ENCODE results near the gene NALCN. TPM values are rescaled to one million over a fixed set of nuclear protein-coding genes. Genes with fewer than 3 reads are reported as not detected.

NALCN gene
- total and polyA plus RNA-seq, 4 donors, result 0.09 to 0.92 (median 0.18) TPM

GRCh38 chr13:101146101-101146898, 270.0 kb downstream of the NALCN start (continued):
- TF ChIP-seq, protein P1, sequence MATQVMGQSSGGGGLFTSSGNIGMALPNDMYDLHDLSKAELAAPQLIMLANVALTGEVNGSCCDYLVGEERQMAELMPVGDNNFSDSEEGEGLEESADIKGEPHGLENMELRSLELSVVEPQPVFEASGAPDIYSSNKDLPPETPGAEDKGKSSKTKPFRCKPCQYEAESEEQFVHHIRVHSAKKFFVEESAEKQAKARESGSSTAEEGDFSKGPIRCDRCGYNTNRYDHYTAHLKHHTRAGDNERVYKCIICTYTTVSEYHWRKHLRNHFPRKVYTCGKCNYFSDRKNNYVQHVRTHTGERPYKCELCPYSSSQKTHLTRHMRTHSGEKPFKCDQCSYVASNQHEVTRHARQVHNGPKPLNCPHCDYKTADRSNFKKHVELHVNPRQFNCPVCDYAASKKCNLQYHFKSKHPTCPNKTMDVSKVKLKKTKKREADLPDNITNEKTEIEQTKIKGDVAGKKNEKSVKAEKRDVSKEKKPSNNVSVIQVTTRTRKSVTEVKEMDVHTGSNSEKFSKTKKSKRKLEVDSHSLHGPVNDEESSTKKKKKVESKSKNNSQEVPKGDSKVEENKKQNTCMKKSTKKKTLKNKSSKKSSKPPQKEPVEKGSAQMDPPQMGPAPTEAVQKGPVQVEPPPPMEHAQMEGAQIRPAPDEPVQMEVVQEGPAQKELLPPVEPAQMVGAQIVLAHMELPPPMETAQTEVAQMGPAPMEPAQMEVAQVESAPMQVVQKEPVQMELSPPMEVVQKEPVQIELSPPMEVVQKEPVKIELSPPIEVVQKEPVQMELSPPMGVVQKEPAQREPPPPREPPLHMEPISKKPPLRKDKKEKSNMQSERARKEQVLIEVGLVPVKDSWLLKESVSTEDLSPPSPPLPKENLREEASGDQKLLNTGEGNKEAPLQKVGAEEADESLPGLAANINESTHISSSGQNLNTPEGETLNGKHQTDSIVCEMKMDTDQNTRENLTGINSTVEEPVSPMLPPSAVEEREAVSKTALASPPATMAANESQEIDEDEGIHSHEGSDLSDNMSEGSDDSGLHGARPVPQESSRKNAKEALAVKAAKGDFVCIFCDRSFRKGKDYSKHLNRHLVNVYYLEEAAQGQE (IDR thresholded peaks at IDR 0.05), result no peak
- no peak for TF ChIP-seq FOXA1 (IDR thresholded peaks at IDR 0.05)
- TF ChIP-seq ZBTB33 (IDR thresholded peaks at IDR 0.05), result no peak
- no peak for TF ChIP-seq GABPA (IDR thresholded peaks at IDR 0.05 in 1 of 2, conservative IDR thresholded peaks at IDR 0.05 in 1 of 2)

DNA sequence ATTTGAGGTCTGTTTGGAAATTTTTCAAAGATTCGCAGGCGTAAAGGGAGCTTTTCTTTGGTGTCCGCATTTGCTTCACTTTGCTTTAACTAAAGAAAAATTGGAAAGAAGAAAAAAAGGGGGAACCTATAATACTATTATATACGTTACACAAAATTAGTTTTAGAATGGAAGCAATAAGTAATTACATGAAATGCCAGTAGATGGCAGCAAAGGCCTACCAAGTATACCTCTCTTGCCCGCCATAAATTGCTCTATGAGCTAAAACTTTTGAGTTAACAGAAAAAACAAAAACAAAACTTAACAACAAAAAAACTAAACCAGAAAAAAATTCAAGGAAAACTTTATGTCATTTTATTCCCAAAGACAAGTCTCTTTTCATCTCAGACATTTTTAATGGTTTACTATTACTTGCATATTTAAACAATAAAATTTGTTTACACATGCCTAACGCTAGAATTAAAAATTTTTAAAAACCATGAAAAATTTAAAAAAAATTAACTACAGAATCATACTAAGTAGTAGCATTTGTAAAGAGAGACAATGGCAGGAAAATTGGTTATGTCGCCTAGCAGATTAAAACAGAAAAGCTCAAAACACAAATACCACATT, 271.4 kb downstream of the NALCN start:
- Histone ChIP-seq H3K9ac (ENCODE audit: low read depth in 1 of 2, low read length in 2 of 2) (no peak overlapping the region), H3K4me3 (ENCODE audit: low read depth in 1 of 3, low read length in 3 of 3) (no peak overlapping the region), H3K9me3 (ENCODE audit: control insufficient read depth in 4 of 4, low read length in 3 of 4) (no peaks in the 10 kb centered on the region), H3K36me3 (ENCODE audit: control insufficient read depth in 4 of 4, insufficient read depth in 3 of 4, low read depth in 1 of 4, low read length in 3 of 4) (no peaks in the 10 kb centered on the region), H3K4me1 (ENCODE audit: control insufficient read depth in 4 of 4, insufficient read depth in 4 of 4, low read length in 3 of 4) (no peaks in the 10 kb centered on the region), H3K27ac (ENCODE audit: low read depth in 1 of 2, low read length in 2 of 2) (no peak overlapping the region), H3K27me3 (ENCODE audit: control insufficient read depth in 4 of 4, insufficient read depth in 4 of 4, low read length in 3 of 4) (peaks cover 0 to 16% (median 1%) of the 10 kb centered on the region in 4 donors)
- TF ChIP-seq FOXA2 (IDR thresholded peaks at IDR 0.05), result no peak
- TF ChIP-seq, protein P1 (IDR thresholded peaks at IDR 0.05), result no peak
- TF ChIP-seq YY1 (IDR thresholded peaks at IDR 0.05), result no peak
- TF ChIP-seq HNF4A (conservative IDR thresholded peaks at IDR 0.05), result no peak
- peak; percentile 89 to 90 for TF ChIP-seq RAD21 (IDR thresholded peaks at IDR 0.05)
- TF ChIP-seq, protein P2, sequence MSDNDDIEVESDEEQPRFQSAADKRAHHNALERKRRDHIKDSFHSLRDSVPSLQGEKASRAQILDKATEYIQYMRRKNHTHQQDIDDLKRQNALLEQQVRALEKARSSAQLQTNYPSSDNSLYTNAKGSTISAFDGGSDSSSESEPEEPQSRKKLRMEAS (IDR thresholded peaks at IDR 0.05), result no peak
- TF ChIP-seq, protein P3, sequence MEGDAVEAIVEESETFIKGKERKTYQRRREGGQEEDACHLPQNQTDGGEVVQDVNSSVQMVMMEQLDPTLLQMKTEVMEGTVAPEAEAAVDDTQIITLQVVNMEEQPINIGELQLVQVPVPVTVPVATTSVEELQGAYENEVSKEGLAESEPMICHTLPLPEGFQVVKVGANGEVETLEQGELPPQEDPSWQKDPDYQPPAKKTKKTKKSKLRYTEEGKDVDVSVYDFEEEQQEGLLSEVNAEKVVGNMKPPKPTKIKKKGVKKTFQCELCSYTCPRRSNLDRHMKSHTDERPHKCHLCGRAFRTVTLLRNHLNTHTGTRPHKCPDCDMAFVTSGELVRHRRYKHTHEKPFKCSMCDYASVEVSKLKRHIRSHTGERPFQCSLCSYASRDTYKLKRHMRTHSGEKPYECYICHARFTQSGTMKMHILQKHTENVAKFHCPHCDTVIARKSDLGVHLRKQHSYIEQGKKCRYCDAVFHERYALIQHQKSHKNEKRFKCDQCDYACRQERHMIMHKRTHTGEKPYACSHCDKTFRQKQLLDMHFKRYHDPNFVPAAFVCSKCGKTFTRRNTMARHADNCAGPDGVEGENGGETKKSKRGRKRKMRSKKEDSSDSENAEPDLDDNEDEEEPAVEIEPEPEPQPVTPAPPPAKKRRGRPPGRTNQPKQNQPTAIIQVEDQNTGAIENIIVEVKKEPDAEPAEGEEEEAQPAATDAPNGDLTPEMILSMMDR (IDR thresholded peaks at IDR 0.05; ENCODE audit: low read depth, low read length, missing input control), result peak; percentile 69
- no peak for TF ChIP-seq HNF4G (IDR thresholded peaks at IDR 0.05)
- TF ChIP-seq ATF3 (IDR thresholded peaks at IDR 0.05), result no peak
- no peak for TF ChIP-seq FOXA1 (IDR thresholded peaks at IDR 0.05)
- no peak for TF ChIP-seq ZBTB33 (IDR thresholded peaks at IDR 0.05)
- WGBS, result 26% methylated on average over 7 of the region's 7 CpGs
- no peak for DNase-seq (ENCODE audit: low spot score)

Measured in liver (tissue), 9 donors.